Fibroblast of lung (primary cell): ENCODE measurements around the gene ANO10.

Experiments used
- CTCF ChIP-seq, 2 donors: IDR thresholded peaks in 1 of 2; conservative IDR thresholded peaks in 1 of 2; 1 replicate in 1 of 2; 2 replicates in 1 of 2; pipeline ENCODE4 v1.5.1; 2011 to 2012; ENCODE audit warnings: low read length in 2 of 2, control low read depth in 1 of 2, inconsistent platforms in 1 of 2, low read depth in 1 of 2, mild to moderate bottlenecking in 1 of 2
- EZH2 ChIP-seq: IDR thresholded peaks from 2 replicates; pipeline ENCODE4 v1.5.1; 2012; ENCODE audit warnings: low read length, control low read depth, mild to moderate bottlenecking; ENCODE audit errors: missing control alignments

- TF ChIP-seq CTCF (conservative IDR thresholded peaks at IDR 0.05 in 1 of 2, IDR thresholded peaks at IDR 0.05 in 1 of 2; ENCODE audit: low read depth in 1 of 2, low read length in 2 of 2) (no peak), EZH2 (no peak)
Observed at GRCh38 chr3:43451670-43452254, 170.0 kb downstream of the ANO10 start.
